OCI-LY7 (cell line): Measurements from ENCODE around the gene ABHD12. TPM values are rescaled to one million over a fixed set of nuclear protein-coding genes. Genes with fewer than 3 reads are reported as not detected.

ENCODE experiments used
- BruUV-seq: library from RNA; stranded (reverse); fragments of 400-500 nt; replicated peaks from 2 replicates; lab custom pipeline; 2021; lab: Mats Ljungman, UMichigan
- CTCF ChIA-PET: fragments of 300-600 bp; sonication (Branson Sonifier 250); formaldehyde crosslinking; loops from one replicate; lab custom pipeline; 2022; ENCODE audit warnings: antibody characterized with exemption; ENCODE audit not compliant: unreplicated experiment; lab: Charles Lee
- POLR2A ChIA-PET: fragments of 300-600 bp; sonication (Branson Sonifier 250); formaldehyde crosslinking; loops from one replicate; lab custom pipeline; 2022; ENCODE audit warnings: antibody characterized with exemption; lab: Charles Lee
- DNase-seq: peaks from one replicate; pipeline ENCODE4 v3.0.0-alpha.2; 2015; ENCODE audit warnings: low spot score
- H2AFZ ChIP-seq: fragments of 200-600 bp; sonication (generic), shearing (Covaris generic); 2 replicates; pipeline ENCODE4 v1.6.1; 2014; ENCODE audit warnings: mild to moderate bottlenecking, antibody characterized with exemption, low read length, moderate library complexity
- H3K27ac ChIP-seq: fragments of 200-600 bp; sonication (generic); 2 replicates; pipeline ENCODE4 v1.5.1; 2014; ENCODE audit warnings: mixed run types, low read depth, mild to moderate bottlenecking, moderate library complexity, low read length, inconsistent platforms; ENCODE audit not compliant: poor library complexity, severe bottlenecking
- H3K36me3 ChIP-seq: fragments of 200-600 bp; sonication (generic); 2 replicates; pipeline ENCODE4 v1.6.1; 2014; ENCODE audit warnings: mild to moderate bottlenecking, antibody characterized with exemption, low read length, moderate library complexity, mixed read lengths; ENCODE audit not compliant: insufficient read depth
- H3K4me1 ChIP-seq: fragments of 200-600 bp; sonication (generic); 2 replicates; pipeline ENCODE4 v1.5.1; 2014; ENCODE audit warnings: mild to moderate bottlenecking, low read length; ENCODE audit not compliant: insufficient read depth, poor library complexity, severe bottlenecking
- H3K4me2 ChIP-seq: fragments of 200-600 bp; sonication (generic); 2 replicates; pipeline ENCODE4 v1.6.1; 2014; ENCODE audit warnings: mild to moderate bottlenecking, low read length
- H3K4me3 ChIP-seq: fragments of 200-600 bp; sonication (generic); 2 replicates; pipeline ENCODE4 v1.5.1; 2014; ENCODE audit warnings: mild to moderate bottlenecking, low read depth, low read length; ENCODE audit not compliant: poor library complexity, severe bottlenecking
- H3K79me2 ChIP-seq: fragments of 200-600 bp; sonication (generic); 2 replicates; pipeline ENCODE4 v1.6.1; 2016; ENCODE audit warnings: low read depth, mild to moderate bottlenecking, low read length, moderate library complexity, mixed read lengths; ENCODE audit not compliant: insufficient read depth
- H3K9me2 ChIP-seq: fragments of 200-600 bp; sonication (generic); 2 replicates; pipeline ENCODE4 v1.6.1; 2016; ENCODE audit warnings: mild to moderate bottlenecking, low read length, mixed read lengths; ENCODE audit not compliant: insufficient read depth
- H3K9me3 ChIP-seq: fragments of 200-600 bp; sonication (generic); 2 replicates; pipeline ENCODE4 v1.6.1; 2014; ENCODE audit warnings: mild to moderate bottlenecking, mixed run types, low read length, mixed read lengths
- H4K20me1 ChIP-seq: fragments of 200-600 bp; sonication (generic); 2 replicates; pipeline ENCODE4 v1.6.1; 2014; ENCODE audit warnings: mild to moderate bottlenecking, antibody characterized with exemption, low read length, moderate library complexity, mixed read lengths; ENCODE audit not compliant: insufficient read depth
- CTCF ChIP-seq: fragments of 200-600 bp; sonication (generic); conservative IDR thresholded peaks from 2 replicates; pipeline ENCODE4 v1.5.1; 2014; ENCODE audit warnings: mild to moderate bottlenecking, antibody characterized with exemption, low read length, moderate library complexity, mixed read lengths
- EZH2phosphoT487 ChIP-seq: fragments of 200-600 bp; sonication (generic); IDR thresholded peaks from 2 replicates; pipeline ENCODE4 v1.6.1; 2018; ENCODE audit warnings: low read depth, borderline replicate concordance, mild to moderate bottlenecking, mixed run types, antibody characterized with exemption, low read length, moderate library complexity, mixed read lengths
- intact Hi-C: fragments of 100-400 bp; cut with micrococcal nuclease; formaldehyde crosslinking; loops from one replicate; pipeline ENCODE4 v1.10.0; 2022; ENCODE audit not compliant: unreplicated experiment
- total RNA-seq, 2 experiments: library from RNA; depleted of rRNA in 1 of 2; stranded (reverse); fragments of >200 nt in 1 of 2; shearing (Covaris generic) in 1 of 2; gene quantifications; 2 replicates each; pipeline ENCODE4 v1.2.3, GENCODE V29; 2014 to 2022

The ABHD12 gene
- total RNA-seq, 2 experiments from 2014 or later, result 10.6 to 12.9 TPM

DNA sequence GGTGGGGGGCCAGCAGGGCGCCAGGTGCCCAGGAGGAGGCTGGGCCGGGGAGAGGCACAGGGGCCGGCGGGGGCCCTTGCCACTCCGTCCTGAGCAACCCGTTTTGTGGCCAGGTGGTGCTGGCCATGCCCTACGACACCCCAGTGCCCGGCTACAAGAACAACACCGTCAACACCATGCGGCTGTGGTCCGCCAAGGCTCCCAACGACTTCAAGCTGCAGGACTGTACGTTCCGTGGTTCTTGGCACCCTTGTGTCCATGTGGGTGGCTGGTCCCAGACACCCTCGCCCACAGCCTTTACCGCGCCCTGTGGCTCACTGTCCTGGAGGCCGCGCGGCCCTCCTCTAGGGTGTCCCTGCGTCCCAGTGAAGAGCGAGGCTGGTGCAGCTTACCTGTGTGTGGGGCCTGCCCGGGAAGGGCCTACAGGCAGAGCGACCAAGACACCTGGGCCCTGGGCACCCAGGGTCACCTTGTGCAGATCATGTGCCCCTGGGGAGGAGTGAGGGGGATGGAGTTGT lies 114.0 kb downstream of the ABHD12 start:
- Histone ChIP-seq H3K9me3 (no peaks in the 10 kb centered on the region), H3K4me3 (no peak overlapping the region), H3K4me1 (peaks cover 18% of the 10 kb centered on the region), H3K79me2 (no peaks in the 10 kb centered on the region), H3K36me3 (peaks cover 3% of the 10 kb centered on the region; the same call in 1 of the 2 replicates), H3K9me2 (no peaks in the 10 kb centered on the region), H2AFZ (no peak overlapping the region), H4K20me1 (peaks cover 21% of the 10 kb centered on the region), H3K27ac (no peak overlapping the region), H3K4me2 (no peak overlapping the region)
- ChIA-PET CTCF (no interaction called here), POLR2A (no interaction called here)
- BruUV-seq, result no TSS peak
- intact Hi-C loops, result no loop called here
- DNase-seq, result no peak
- no peak for TF ChIP-seq EZH2phosphoT487
- TF ChIP-seq CTCF, result no peak

DNA sequence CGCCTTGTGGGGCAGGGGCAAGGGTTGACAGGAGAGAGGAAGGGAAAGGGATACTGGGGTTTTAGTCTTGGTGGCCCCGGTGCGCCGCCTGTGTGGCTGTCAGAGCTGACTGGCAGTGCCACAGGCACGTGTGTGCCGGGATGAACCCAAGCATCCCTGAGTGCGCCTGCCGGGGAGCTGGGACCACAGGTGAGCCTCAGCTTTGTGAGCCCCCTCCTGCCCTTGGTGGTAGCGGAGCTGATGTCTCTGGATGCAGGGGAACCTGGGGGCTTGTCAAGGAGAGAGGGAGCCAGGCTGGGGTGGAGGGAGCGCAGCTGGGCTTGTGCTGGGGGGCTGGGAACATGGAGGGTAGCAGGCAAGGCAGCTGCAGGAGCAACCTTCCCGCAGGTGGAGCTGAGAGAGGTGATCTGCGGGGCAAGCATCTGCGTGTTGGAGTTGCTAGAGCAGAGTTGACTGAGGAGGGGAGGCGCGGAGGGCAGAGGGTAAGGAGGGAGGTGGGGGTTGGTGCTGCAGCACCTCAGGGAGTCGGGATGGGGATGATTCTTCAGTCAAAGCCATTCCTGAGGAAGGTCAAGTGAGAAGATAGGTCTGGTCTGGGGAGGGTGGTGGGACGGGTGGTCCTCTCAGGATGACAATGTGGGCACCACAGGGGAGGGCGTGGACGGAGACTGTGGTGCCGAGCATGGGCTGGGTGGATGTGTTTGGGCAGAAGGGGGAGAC lies 114.7 kb downstream of the ABHD12 start:
- intact Hi-C loops, result no loop called here

More for the DNA sequence above, 114.7 kb downstream of the ABHD12 start:
- no peaks in the 10 kb centered on the region for H3K9me3 ChIP-seq
- no peak overlapping the region for H3K4me2 ChIP-seq
- ChIA-PET POLR2A (no interaction called here), CTCF (no interaction called here)
- H4K20me1 ChIP-seq, result peaks cover 17% of the 10 kb centered on the region
- H3K27ac ChIP-seq, result no peak overlapping the region
- no peak overlapping the region for H2AFZ ChIP-seq
- BruUV-seq, result no TSS peak
- H3K9me2 ChIP-seq, result no peaks in the 10 kb centered on the region
- H3K79me2 ChIP-seq, result no peaks in the 10 kb centered on the region
- TF ChIP-seq EZH2phosphoT487 (no peak), CTCF (no peak)
- H3K36me3 ChIP-seq, result peaks cover 3% of the 10 kb centered on the region; the same call in 1 of the 2 replicates
- H3K4me1 ChIP-seq, result peaks cover 12% of the 10 kb centered on the region
- DNase-seq, result no peak
- H3K4me3 ChIP-seq, result no peak overlapping the region
